Liver (tissue), 9 donors: Measurements from ENCODE around the gene DRAM2. TPM values are rescaled to one million over a fixed set of nuclear protein-coding genes. Genes with fewer than 3 reads are reported as not detected.

Source experiments
- DNase-seq: peaks from one replicate; pipeline ENCODE4 v3.0.0-alpha.2; 2017; ENCODE audit warnings: low spot score
- H3K27ac ChIP-seq, 2 donors: one replicate each; pipeline ENCODE4 v1.7.0; 2013; ENCODE audit warnings: inconsistent platforms in 2 of 2, low read length in 2 of 2, control low read depth in 1 of 2, low read depth in 1 of 2, mild to moderate bottlenecking in 1 of 2
- H3K27me3 ChIP-seq, 4 donors: one replicate each; pipeline versions ENCODE4 v1.6.1 to v1.7.0; 2013; ENCODE audit warnings: low read length in 3 of 4, inconsistent platforms in 1 of 4, mild to moderate bottlenecking in 1 of 4, moderate library complexity in 1 of 4; ENCODE audit not compliant: control insufficient read depth in 4 of 4, insufficient read depth in 4 of 4
- H3K36me3 ChIP-seq, 4 donors: one replicate each; pipeline versions ENCODE4 v1.6.1 to v1.7.0; 2013; ENCODE audit warnings: low read length in 3 of 4, mild to moderate bottlenecking in 3 of 4, low read depth in 1 of 4, moderate library complexity in 1 of 4; ENCODE audit not compliant: control insufficient read depth in 4 of 4, insufficient read depth in 3 of 4
- H3K4me1 ChIP-seq, 4 donors: one replicate each; pipeline versions ENCODE4 v1.6.1 to v1.7.0; 2013; ENCODE audit warnings: low read length in 3 of 4, mild to moderate bottlenecking in 3 of 4, moderate library complexity in 1 of 4; ENCODE audit not compliant: control insufficient read depth in 4 of 4, insufficient read depth in 4 of 4
- H3K4me3 ChIP-seq, 3 donors: one replicate each; pipeline versions ENCODE4 v1.6.1 to v1.7.0; 2013; ENCODE audit warnings: low read length in 3 of 3, control low read depth in 1 of 3, low read depth in 1 of 3, mild to moderate bottlenecking in 1 of 3
- H3K9ac ChIP-seq, 2 donors: one replicate each; pipeline ENCODE4 v1.7.0; 2013; ENCODE audit warnings: low read length in 2 of 2, mild to moderate bottlenecking in 2 of 2, moderate library complexity in 2 of 2, control low read depth in 1 of 2, low read depth in 1 of 2
- H3K9me3 ChIP-seq, 4 donors: one replicate each; pipeline versions ENCODE4 v1.6.1 to v1.7.0; 2013; ENCODE audit warnings: low read length in 3 of 4; ENCODE audit not compliant: control insufficient read depth in 4 of 4
- EGR1 ChIP-seq, 2 donors: IDR thresholded peaks; 2 replicates each; pipeline ENCODE4 v1.6.1; 2016 to 2018; ENCODE audit warnings: antibody characterized with exemption in 2 of 2, low read depth in 2 of 2
- FOXA1 ChIP-seq: IDR thresholded peaks from 2 replicates; pipeline ENCODE4 v1.6.1; 2016; ENCODE audit warnings: antibody characterized with exemption
- FOXA2 ChIP-seq: IDR thresholded peaks from 2 replicates; pipeline ENCODE4 v1.6.1; 2016; ENCODE audit warnings: antibody characterized with exemption
- GABPA ChIP-seq, 2 donors: IDR thresholded peaks in 1 of 2; conservative IDR thresholded peaks in 1 of 2; 2 replicates each; pipeline ENCODE4 v1.6.1; 2016; ENCODE audit warnings: antibody characterized with exemption in 2 of 2, mild to moderate bottlenecking in 1 of 2, moderate library complexity in 1 of 2
- HNF4A ChIP-seq, 2 donors: conservative IDR thresholded peaks; 2 replicates each; pipeline ENCODE4 v1.6.1; 2016; ENCODE audit warnings: antibody characterized with exemption in 2 of 2, mild to moderate bottlenecking in 2 of 2
- HNF4G ChIP-seq: IDR thresholded peaks from 2 replicates; pipeline ENCODE4 v1.6.1; 2016; ENCODE audit warnings: antibody characterized with exemption
- JUND ChIP-seq, 2 donors: IDR thresholded peaks; 2 replicates each; pipeline ENCODE4 v1.6.1; 2016; ENCODE audit warnings: antibody characterized with exemption in 2 of 2
- NR2F2 ChIP-seq: IDR thresholded peaks from 2 replicates; pipeline ENCODE4 v1.6.1; 2016; ENCODE audit warnings: antibody characterized with exemption
- RAD21 ChIP-seq, 2 donors: IDR thresholded peaks; 2 replicates each; pipeline ENCODE4 v1.6.1; 2016; ENCODE audit warnings: antibody characterized with exemption in 2 of 2, mild to moderate bottlenecking in 2 of 2
- RXRA ChIP-seq, 2 donors: IDR thresholded peaks; 2 replicates each; pipeline ENCODE4 v1.6.1; 2017 to 2018; ENCODE audit warnings: antibody characterized with exemption in 2 of 2, mild to moderate bottlenecking in 1 of 2
- TAF1 ChIP-seq: conservative IDR thresholded peaks from 2 replicates; pipeline ENCODE4 v1.6.1; 2016; ENCODE audit warnings: antibody characterized with exemption, mild to moderate bottlenecking
- polyA plus RNA-seq, 2 donors: library from polyadenylated mRNA; stranded (reverse) in 1 of 2; unstranded in 1 of 2; fragments of 200-250 nt in 1 of 2; fragments of >200 nt in 1 of 2; fragmentation: Nextera tagmentation in 1 of 2; extraction: Ambion mirVana in 1 of 2; gene quantifications; one replicate each; pipeline versions ENCODE4 v1.2.1 to v1.2.3, GENCODE V29; 2013 to 2015
- total RNA-seq, 2 donors: library from RNA; depleted of rRNA; stranded (reverse); fragments of >200 nt; gene quantifications; one replicate each; pipeline ENCODE4 v1.2.3, GENCODE V29; 2014
- TF ChIP-seq, protein P1 (sequence below): IDR thresholded peaks from 2 replicates; pipeline ENCODE4 v1.6.1; 2016; ENCODE audit warnings: antibody characterized with exemption, mild to moderate bottlenecking
- TF ChIP-seq, protein P2 (sequence below): IDR thresholded peaks from 2 replicates; pipeline ENCODE4 v1.6.1; 2016; ENCODE audit warnings: antibody characterized with exemption
- TF ChIP-seq, protein P3 (sequence below): IDR thresholded peaks from 2 replicates; pipeline ENCODE4 v1.6.1; 2016; ENCODE audit warnings: antibody characterized with exemption
- TF ChIP-seq, protein P4 (sequence below): fragments of 150-350 bp; IDR thresholded peaks from 2 replicates; pipeline ENCODE4 v1.5.1; 2017; ENCODE audit warnings: improper control_type of control experiment, low read depth, low read length; ENCODE audit not compliant: missing input control
- TF ChIP-seq, protein P5 (sequence below): IDR thresholded peaks from 2 replicates; pipeline ENCODE4 v1.6.1; 2016; ENCODE audit warnings: antibody characterized with exemption
- donor health status: healthy.
- donor health status: healthy.
- donor health status: healthy.
- donor health status: healthy.
- donor health status: healthy.

DRAM2 gene
- total and polyA plus RNA-seq, 4 donors: 15.7 to 33.9 (median 19.8) TPM

DNA sequence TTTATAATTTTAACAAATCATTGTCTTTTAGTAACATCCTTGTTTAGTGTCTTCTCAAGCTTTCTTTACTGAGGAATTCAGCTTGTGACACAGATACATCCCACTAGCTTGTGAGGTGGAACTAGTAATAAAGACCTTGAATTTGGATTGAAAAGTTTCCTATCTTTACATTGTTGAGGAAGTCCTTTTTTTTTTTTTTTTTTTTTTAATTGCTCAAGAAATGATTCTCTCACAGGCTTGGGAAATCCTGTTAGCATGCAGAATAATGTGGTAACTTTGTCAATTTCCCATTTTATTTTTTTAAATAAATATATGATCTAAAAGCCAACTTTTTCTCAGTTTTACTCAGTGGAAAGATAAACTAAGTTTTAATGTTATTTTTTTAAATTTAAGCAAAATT, 44.8 kb upstream of the DRAM2 start:
- TF ChIP-seq HNF4A (conservative IDR thresholded peaks at IDR 0.05) (no peak), RAD21 (IDR thresholded peaks at IDR 0.05) (no peak), NR2F2 (no peak), EGR1 (IDR thresholded peaks at IDR 0.05; ENCODE audit: low read depth in 2 of 2) (no peak), RXRA (IDR thresholded peaks at IDR 0.05) (no peak), GABPA (IDR thresholded peaks at IDR 0.05 in 1 of 2, conservative IDR thresholded peaks at IDR 0.05 in 1 of 2) (no peak), FOXA2 (no peak), JUND (IDR thresholded peaks at IDR 0.05) (no peak), FOXA1 (no peak), TAF1 (no peak), HNF4G (no peak)
- TF ChIP-seq, protein P1, sequence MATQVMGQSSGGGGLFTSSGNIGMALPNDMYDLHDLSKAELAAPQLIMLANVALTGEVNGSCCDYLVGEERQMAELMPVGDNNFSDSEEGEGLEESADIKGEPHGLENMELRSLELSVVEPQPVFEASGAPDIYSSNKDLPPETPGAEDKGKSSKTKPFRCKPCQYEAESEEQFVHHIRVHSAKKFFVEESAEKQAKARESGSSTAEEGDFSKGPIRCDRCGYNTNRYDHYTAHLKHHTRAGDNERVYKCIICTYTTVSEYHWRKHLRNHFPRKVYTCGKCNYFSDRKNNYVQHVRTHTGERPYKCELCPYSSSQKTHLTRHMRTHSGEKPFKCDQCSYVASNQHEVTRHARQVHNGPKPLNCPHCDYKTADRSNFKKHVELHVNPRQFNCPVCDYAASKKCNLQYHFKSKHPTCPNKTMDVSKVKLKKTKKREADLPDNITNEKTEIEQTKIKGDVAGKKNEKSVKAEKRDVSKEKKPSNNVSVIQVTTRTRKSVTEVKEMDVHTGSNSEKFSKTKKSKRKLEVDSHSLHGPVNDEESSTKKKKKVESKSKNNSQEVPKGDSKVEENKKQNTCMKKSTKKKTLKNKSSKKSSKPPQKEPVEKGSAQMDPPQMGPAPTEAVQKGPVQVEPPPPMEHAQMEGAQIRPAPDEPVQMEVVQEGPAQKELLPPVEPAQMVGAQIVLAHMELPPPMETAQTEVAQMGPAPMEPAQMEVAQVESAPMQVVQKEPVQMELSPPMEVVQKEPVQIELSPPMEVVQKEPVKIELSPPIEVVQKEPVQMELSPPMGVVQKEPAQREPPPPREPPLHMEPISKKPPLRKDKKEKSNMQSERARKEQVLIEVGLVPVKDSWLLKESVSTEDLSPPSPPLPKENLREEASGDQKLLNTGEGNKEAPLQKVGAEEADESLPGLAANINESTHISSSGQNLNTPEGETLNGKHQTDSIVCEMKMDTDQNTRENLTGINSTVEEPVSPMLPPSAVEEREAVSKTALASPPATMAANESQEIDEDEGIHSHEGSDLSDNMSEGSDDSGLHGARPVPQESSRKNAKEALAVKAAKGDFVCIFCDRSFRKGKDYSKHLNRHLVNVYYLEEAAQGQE: no peak
- TF ChIP-seq, protein P2, sequence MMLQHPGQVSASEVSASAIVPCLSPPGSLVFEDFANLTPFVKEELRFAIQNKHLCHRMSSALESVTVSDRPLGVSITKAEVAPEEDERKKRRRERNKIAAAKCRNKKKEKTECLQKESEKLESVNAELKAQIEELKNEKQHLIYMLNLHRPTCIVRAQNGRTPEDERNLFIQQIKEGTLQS: no peak
- TF ChIP-seq, protein P3, sequence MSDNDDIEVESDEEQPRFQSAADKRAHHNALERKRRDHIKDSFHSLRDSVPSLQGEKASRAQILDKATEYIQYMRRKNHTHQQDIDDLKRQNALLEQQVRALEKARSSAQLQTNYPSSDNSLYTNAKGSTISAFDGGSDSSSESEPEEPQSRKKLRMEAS: no peak
- TF ChIP-seq, protein P4, sequence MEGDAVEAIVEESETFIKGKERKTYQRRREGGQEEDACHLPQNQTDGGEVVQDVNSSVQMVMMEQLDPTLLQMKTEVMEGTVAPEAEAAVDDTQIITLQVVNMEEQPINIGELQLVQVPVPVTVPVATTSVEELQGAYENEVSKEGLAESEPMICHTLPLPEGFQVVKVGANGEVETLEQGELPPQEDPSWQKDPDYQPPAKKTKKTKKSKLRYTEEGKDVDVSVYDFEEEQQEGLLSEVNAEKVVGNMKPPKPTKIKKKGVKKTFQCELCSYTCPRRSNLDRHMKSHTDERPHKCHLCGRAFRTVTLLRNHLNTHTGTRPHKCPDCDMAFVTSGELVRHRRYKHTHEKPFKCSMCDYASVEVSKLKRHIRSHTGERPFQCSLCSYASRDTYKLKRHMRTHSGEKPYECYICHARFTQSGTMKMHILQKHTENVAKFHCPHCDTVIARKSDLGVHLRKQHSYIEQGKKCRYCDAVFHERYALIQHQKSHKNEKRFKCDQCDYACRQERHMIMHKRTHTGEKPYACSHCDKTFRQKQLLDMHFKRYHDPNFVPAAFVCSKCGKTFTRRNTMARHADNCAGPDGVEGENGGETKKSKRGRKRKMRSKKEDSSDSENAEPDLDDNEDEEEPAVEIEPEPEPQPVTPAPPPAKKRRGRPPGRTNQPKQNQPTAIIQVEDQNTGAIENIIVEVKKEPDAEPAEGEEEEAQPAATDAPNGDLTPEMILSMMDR: no peak
- TF ChIP-seq, protein P5, sequence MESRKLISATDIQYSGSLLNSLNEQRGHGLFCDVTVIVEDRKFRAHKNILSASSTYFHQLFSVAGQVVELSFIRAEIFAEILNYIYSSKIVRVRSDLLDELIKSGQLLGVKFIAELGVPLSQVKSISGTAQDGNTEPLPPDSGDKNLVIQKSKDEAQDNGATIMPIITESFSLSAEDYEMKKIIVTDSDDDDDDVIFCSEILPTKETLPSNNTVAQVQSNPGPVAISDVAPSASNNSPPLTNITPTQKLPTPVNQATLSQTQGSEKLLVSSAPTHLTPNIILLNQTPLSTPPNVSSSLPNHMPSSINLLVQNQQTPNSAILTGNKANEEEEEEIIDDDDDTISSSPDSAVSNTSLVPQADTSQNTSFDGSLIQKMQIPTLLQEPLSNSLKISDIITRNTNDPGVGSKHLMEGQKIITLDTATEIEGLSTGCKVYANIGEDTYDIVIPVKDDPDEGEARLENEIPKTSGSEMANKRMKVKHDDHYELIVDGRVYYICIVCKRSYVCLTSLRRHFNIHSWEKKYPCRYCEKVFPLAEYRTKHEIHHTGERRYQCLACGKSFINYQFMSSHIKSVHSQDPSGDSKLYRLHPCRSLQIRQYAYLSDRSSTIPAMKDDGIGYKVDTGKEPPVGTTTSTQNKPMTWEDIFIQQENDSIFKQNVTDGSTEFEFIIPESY: no peak
- no peaks in the 10 kb centered on the region for H3K27me3 ChIP-seq
- H3K4me3 ChIP-seq: no peak overlapping the region
- peaks cover 3 to 50% (median 50%) of the 10 kb centered on the region in 4 donors for H3K36me3 ChIP-seq
- no peak for DNase-seq
- H3K27ac ChIP-seq: no peak overlapping the region
- H3K9me3 ChIP-seq: no peaks in the 10 kb centered on the region
- no peak overlapping the region for H3K9ac ChIP-seq
- peaks cover 0 to 7% (median 2%) of the 10 kb centered on the region in 4 donors for H3K4me1 ChIP-seq
